Mammary epithelial cell (primary cell): ENCODE results near the gene ANKRD6.

Source experiments
- EZH2 ChIP-seq: IDR thresholded peaks from 2 replicates; pipeline ENCODE4 v1.6.1; 2012; ENCODE audit warnings: low read length, inconsistent platforms, borderline replicate concordance
- TF ChIP-seq, protein P1 (sequence below), 2 donors: IDR thresholded peaks in 1 of 2; conservative IDR thresholded peaks in 1 of 2; 2 replicates each; pipeline ENCODE4 v1.5.1; 2011 to 2012; ENCODE audit warnings: inconsistent platforms in 2 of 2, low read length in 2 of 2, mild to moderate bottlenecking in 2 of 2, control low read depth in 1 of 2, low read depth in 1 of 2; ENCODE audit not compliant: insufficient read depth in 1 of 2; ENCODE audit errors: extremely low read depth in 1 of 2

DNA sequence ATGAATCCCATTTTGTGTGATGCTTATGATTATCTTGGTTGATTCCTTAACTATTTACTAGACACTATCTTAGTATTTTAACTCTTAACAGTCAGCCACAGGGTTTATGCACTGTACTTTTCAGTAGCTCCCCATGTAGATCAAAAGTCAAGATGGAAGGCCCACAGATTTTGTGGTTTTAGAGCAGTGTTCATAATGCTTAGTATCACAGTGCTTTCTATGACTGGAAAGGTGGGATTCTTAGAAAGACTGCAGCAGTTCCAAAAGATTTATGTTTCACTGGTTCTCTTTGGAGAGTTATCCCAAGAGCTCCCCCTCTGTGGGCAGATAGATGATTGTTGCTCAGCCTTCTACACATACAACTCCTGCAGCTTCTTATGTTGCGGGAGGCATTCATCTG, 34.5 kb downstream of the ANKRD6 start:
- TF ChIP-seq, protein P1, sequence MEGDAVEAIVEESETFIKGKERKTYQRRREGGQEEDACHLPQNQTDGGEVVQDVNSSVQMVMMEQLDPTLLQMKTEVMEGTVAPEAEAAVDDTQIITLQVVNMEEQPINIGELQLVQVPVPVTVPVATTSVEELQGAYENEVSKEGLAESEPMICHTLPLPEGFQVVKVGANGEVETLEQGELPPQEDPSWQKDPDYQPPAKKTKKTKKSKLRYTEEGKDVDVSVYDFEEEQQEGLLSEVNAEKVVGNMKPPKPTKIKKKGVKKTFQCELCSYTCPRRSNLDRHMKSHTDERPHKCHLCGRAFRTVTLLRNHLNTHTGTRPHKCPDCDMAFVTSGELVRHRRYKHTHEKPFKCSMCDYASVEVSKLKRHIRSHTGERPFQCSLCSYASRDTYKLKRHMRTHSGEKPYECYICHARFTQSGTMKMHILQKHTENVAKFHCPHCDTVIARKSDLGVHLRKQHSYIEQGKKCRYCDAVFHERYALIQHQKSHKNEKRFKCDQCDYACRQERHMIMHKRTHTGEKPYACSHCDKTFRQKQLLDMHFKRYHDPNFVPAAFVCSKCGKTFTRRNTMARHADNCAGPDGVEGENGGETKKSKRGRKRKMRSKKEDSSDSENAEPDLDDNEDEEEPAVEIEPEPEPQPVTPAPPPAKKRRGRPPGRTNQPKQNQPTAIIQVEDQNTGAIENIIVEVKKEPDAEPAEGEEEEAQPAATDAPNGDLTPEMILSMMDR (conservative IDR thresholded peaks at IDR 0.05 in 1 of 2, IDR thresholded peaks at IDR 0.05 in 1 of 2; ENCODE audit: extremely low read depth in 1 of 2, insufficient read depth in 1 of 2, low read depth in 1 of 2, low read length in 2 of 2) = no peak
- no peak for TF ChIP-seq EZH2
